Right atrium auricular region (tissue), 2 donors: ENCODE data around the gene COA8. TPM values are rescaled to one million over a fixed set of nuclear protein-coding genes. Genes with fewer than 3 reads are reported as not detected.
A peak's percentile ranks its signal among the peaks of the same experiment; 100 is the strongest.

Source experiments
- DNase-seq: peaks from one replicate; pipeline ENCODE4 v3.0.0-alpha.2; 2019; ENCODE audit warnings: low spot score
- H3K27ac ChIP-seq, 2 donors: fragments of 200-600 bp; sonication (generic); 1 replicate in 1 of 2; 2 replicates in 1 of 2; pipeline ENCODE4 v1.5.1; 2016 to 2019
- H3K27me3 ChIP-seq, 2 donors: fragments of 200-600 bp; sonication (generic); one replicate each; pipeline versions ENCODE4 v1.5.1 to v1.6.0; 2017 to 2019
- H3K36me3 ChIP-seq: fragments of 200-600 bp; sonication (generic); one replicate; pipeline ENCODE4 v1.5.1; 2016
- H3K4me1 ChIP-seq, 2 donors: fragments of 200-600 bp; sonication (generic); one replicate each; pipeline versions ENCODE4 v1.5.1 to v1.6.0; 2017 to 2019
- H3K4me3 ChIP-seq, 2 donors: fragments of 200-600 bp; sonication (generic); 1 replicate in 1 of 2; 2 replicates in 1 of 2; pipeline ENCODE4 v1.5.1; 2017 to 2019; ENCODE audit warnings: mild to moderate bottlenecking in 1 of 2, moderate library complexity in 1 of 2
- H3K9me3 ChIP-seq, 2 donors: fragments of 200-600 bp; sonication (generic); one replicate each; pipeline ENCODE4 v1.5.1; 2019
- CTCF ChIP-seq, 2 donors: fragments of 200-600 bp; sonication (generic); IDR thresholded peaks; one replicate each; pipeline ENCODE4 v1.5.1; 2019; ENCODE audit warnings: antibody characterized with exemption in 2 of 2
- total RNA-seq, 2 donors: library from RNA; depleted of rRNA; stranded (reverse); fragments of >200 nt; gene quantifications; one replicate each; pipeline ENCODE4 v1.1.0, GENCODE V29; 2016

Gene COA8
- total RNA-seq, 2 donors from 2014 or later: 21.3 to 53.2 TPM

DNA sequence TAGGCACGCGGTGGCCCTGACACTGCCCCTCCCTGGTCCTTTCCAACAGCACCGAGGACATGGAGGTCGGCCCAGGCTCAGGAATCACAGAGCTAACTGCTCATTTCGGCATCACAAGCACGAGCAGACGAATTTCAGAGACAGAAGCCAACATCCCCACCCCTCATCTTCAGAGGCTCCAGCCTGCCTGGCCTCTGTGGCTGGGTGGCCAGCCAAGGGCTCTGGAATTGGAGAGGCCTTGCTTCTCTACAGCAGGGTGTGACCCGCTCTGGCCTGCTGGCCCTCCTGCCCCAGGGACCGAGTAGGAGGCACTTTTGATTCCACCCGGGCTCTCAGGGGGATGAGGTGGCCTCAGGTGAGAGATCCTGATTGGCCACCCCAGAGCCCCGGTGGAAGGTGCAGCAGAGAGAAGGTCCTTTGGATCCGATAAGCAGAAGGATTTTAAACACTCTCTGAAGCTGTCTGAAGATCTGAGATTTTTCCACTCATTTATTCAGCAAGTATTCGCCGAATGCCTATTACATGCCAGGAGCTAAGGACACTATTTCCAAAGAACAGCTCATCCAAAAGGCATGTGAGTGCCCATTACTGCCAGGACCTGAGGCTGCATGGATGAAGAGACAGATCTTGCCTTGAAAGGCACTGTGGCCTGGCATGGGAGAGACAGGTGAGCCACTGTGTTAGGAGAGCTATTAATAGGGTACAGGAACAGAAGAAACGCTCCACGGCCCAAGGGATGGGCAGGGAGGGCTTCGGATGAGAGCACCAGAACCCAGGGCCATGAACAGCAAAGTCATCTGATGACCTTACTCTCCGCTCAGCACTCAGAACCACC, 10.5 kb upstream of the COA8 start:
- Histone ChIP-seq H3K36me3 (no peaks in the 10 kb centered on the region), H3K9me3 (no peaks in the 10 kb centered on the region), H3K4me1 (peaks cover 0 to 61% of the 10 kb centered on the region in 2 donors), H3K27ac (peak overlapping the region; percentile 90 to 98), H3K4me3 (peak overlapping the region in 1 of 2 donors; percentile 42), H3K27me3 (no peaks in the 10 kb centered on the region)
- DNase-seq: peak; percentile 86
- no peak for TF ChIP-seq CTCF (IDR thresholded peaks at IDR 0.05)

DNA sequence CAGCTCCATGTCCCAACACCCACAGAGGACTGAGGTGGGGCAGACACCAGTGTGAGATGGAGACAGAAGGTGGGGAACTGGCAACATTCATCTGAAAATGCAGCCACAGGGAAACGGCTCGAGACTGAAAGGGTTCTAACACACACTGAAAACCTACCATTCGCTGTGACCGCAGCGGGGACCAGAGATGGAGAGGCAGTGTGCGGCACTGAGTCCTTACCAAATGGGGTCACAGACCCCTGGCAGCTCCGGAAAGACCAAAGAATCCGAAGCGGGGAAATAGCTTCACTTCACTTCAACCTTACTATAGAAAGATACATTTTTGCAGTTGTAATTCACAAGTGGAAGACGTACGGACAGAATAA, 9.9 kb upstream of the COA8 start:
- Histone ChIP-seq H3K27me3 (no peaks in the 10 kb centered on the region), H3K9me3 (no peaks in the 10 kb centered on the region), H3K4me3 (peak overlapping the region in 1 of 2 donors; percentile 14), H3K36me3 (no peaks in the 10 kb centered on the region), H3K27ac (peak overlapping the region; percentile 90 to 98), H3K4me1 (peaks cover 0 to 67% of the 10 kb centered on the region in 2 donors)
- no peak for TF ChIP-seq CTCF (IDR thresholded peaks at IDR 0.05)
- DNase-seq: no peak

GRCh38 chr14:103555559-103556337, 7.0 kb upstream of the COA8 start:
- Histone ChIP-seq H3K27ac (peak overlapping the region; percentile 90 to 98), H3K4me3 (no peak overlapping the region), H3K9me3 (no peaks in the 10 kb centered on the region), H3K36me3 (peaks cover 14% of the 10 kb centered on the region), H3K27me3 (no peaks in the 10 kb centered on the region), H3K4me1 (peaks cover 0 to 75% of the 10 kb centered on the region in 2 donors)
- DNase-seq: no peak
- no peak for TF ChIP-seq CTCF (IDR thresholded peaks at IDR 0.05)

GRCh38 chr14:103556946-103557758, 5.6 kb upstream of the COA8 start:
- H3K27ac ChIP-seq: peak overlapping the region; percentile 48 to 55
- no peaks in the 10 kb centered on the region for H3K27me3 ChIP-seq
- H3K36me3 ChIP-seq: peaks cover 14% of the 10 kb centered on the region
- DNase-seq: no peak
- no peaks in the 10 kb centered on the region for H3K9me3 ChIP-seq
- no peak for TF ChIP-seq CTCF (IDR thresholded peaks at IDR 0.05)
- no peak overlapping the region for H3K4me3 ChIP-seq
- peaks cover 0 to 73% of the 10 kb centered on the region in 2 donors for H3K4me1 ChIP-seq

DNA sequence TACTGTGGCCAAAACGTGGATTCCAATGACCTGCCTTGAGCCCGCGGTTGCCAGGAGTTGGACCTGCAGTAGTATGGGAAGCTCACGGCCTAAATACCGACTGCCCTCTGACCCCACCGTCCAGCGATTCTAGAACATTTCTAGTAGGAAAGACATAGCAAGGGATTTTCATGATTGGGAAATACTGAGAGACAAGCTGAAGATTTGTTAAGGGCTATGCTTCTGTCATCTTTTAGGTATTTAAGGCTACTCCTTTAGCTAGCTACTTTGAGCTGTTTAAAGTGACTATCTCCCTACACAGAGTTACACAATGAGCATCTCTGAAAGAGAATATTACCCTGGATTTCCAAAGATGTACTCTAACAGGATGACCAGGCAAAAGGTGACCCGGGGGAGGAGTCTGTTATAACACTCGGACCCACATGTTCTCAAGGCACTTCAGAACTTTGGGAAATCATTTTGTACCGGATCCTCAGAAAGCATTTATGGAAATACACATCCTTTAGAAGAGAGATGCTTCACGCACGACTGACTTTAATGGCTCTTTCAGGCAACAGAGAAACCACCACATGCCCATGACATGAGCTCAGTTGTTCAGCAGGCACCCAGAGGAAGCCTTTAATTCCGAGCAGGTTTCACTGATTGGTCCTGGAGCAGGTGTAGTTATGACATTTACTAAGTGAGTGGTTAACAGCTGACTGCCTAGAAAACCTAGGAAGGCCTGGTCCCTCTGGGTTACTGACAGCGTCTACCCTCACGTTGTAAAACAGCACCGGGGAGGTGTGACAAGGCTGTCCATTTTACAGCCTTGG, 4.5 kb upstream of the COA8 start:
- TF ChIP-seq CTCF (IDR thresholded peaks at IDR 0.05): no peak
- no peaks in the 10 kb centered on the region for H3K27me3 ChIP-seq
- peaks cover 14% of the 10 kb centered on the region for H3K36me3 ChIP-seq
- no peaks in the 10 kb centered on the region for H3K9me3 ChIP-seq
- no peak for DNase-seq
- peaks cover 0 to 63% of the 10 kb centered on the region in 2 donors for H3K4me1 ChIP-seq
- no peak overlapping the region for H3K4me3 ChIP-seq
- H3K27ac ChIP-seq: peak overlapping the region; percentile 15 to 55
